ENCODE results near the gene LRCH1. TPM values are rescaled to one million over a fixed set of nuclear protein-coding genes. Genes with fewer than 3 reads are reported as not detected.

Gene LRCH1
- total and polyA plus RNA-seq, 10 of the 15 experiments (the other 5 are each of a cell fraction or from before 2014, with no cell fraction given), result 5.3 to 48.9 (median 14.4) TPM

DNA sequence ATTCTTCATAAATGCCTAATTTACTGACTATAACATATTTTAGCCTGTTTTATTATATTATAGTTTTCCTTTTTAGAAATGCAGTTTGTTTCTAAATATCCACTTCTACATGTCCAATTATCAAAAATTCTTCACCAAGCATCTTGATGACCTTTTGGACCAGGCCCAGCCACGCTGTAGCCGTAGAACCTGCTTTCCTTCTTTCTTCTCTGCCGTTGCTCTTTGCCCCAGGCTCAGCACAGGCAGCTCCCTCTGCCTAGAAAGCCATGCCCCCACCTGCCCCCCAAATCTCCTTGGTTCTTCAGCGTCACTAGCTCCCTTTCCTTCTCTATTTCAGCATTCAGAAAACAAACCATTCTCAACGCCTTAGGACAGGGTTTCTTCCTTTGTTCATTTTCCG, 178.6 kb downstream of the LRCH1 start:
- ATAC-seq (no peak), DNase-seq (ENCODE audit: low read depth, low spot score) (no peak), FAIRE-seq (no peak)
- no peak overlapping the region for H3K4me2 ChIP-seq (ENCODE audit: control insufficient read depth, insufficient read depth)
- intact Hi-C loops (cut with micrococcal nuclease; ENCODE audit: unreplicated experiment), result no loop called here
- RAD21 ChIA-PET (ENCODE audit: unreplicated experiment), result no interaction called here
- POLR2A ChIA-PET, result interaction anchor here (0.6 kb wide), 2 partner anchors 102 to 1264 kb away, joined by 3 to 4 read pairs; no protein-coding TSS in a partner anchor
- H2AFZ ChIP-seq (ENCODE audit: control insufficient read depth, low read depth, low read length), result no peak overlapping the region
- H4K20me1 ChIP-seq (ENCODE audit: control insufficient read depth, insufficient read depth), result no peaks in the 10 kb centered on the region
- no peak overlapping the region for H3K9ac ChIP-seq (ENCODE audit: control insufficient read depth, insufficient read depth, low read length)
- peaks cover 8 to 34% of the 10 kb centered on the region in 2 experiments for H3K36me3 ChIP-seq (ENCODE audit: control insufficient read depth in 2 of 2, insufficient read depth in 2 of 2, low read length in 1 of 2)
- SMC1A ChIA-PET (ENCODE audit: uncharacterized antibody, unreplicated experiment), result interaction anchor here (1.0 to 1.5 kb wide), 3 partner anchors 129 to 200 kb away, joined by 3 read pairs; no protein-coding TSS in a partner anchor
- no peaks in the 10 kb centered on the region for H3K4me1 ChIP-seq (ENCODE audit: control insufficient read depth, insufficient read depth, low read length)
- no TSS peak for BruUV-seq (replicated peaks)
- H3K4me3 ChIP-seq, result no peak overlapping the region
- CTCF ChIA-PET, result interaction anchor here (0.6 kb wide), 1 partner anchor 38 kb away, joined by 3 read pairs; no protein-coding TSS in a partner anchor
- WGBS (ENCODE audit: insufficient coverage, insufficient replicate concordance, low lambda C conversion rate, missing lambda C conversion rate), result 94% methylated on average over 6 of the region's 6 CpGs
- H3K79me2 ChIP-seq (ENCODE audit: control insufficient read depth, insufficient read depth, low read length), result no peaks in the 10 kb centered on the region
- no peaks in the 10 kb centered on the region for H3K9me3 ChIP-seq (replicated peaks; ENCODE audit: control insufficient read depth, insufficient read depth, low read length)
- H3K27me3 ChIP-seq (replicated peaks in 1 of 2; ENCODE audit: control insufficient read depth in 2 of 2, insufficient read depth in 2 of 2, low read length in 1 of 2), result no peaks in the 10 kb centered on the region
- no peak overlapping the region for H3K27ac ChIP-seq (ENCODE audit: control insufficient read depth, insufficient read depth)
- TF ChIP-seq, protein P1, sequence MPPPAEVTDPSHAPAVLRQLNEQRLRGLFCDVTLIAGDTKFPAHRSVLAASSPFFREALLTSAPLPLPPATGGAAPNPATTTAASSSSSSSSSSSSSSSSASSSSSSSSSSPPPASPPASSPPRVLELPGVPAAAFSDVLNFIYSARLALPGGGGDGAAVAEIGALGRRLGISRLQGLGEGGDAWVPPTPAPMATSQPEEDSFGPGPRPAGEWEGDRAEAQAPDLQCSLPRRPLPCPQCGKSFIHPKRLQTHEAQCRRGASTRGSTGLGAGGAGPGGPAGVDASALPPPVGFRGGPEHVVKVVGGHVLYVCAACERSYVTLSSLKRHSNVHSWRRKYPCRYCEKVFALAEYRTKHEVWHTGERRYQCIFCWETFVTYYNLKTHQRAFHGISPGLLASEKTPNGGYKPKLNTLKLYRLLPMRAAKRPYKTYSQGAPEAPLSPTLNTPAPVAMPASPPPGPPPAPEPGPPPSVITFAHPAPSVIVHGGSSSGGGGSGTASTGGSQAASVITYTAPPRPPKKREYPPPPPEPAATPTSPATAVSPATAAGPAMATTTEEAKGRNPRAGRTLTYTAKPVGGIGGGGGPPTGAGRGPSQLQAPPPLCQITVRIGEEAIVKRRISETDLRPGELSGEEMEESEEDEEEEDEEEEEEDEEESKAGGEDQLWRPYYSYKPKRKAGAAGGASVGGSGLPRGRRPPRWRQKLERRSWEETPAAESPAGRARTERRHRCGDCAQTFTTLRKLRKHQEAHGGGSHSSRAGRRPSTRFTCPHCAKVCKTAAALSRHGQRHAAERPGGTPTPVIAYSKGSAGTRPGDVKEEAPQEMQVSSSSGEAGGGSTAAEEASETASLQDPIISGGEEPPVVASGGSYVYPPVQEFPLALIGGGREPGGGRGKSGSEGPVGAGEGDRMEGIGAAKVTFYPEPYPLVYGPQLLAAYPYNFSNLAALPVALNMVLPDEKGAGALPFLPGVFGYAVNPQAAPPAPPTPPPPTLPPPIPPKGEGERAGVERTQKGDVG (CRISPR knock-in tag; IDR thresholded peaks at IDR 0.05), result no peak
- TF ChIP-seq, protein P2, sequence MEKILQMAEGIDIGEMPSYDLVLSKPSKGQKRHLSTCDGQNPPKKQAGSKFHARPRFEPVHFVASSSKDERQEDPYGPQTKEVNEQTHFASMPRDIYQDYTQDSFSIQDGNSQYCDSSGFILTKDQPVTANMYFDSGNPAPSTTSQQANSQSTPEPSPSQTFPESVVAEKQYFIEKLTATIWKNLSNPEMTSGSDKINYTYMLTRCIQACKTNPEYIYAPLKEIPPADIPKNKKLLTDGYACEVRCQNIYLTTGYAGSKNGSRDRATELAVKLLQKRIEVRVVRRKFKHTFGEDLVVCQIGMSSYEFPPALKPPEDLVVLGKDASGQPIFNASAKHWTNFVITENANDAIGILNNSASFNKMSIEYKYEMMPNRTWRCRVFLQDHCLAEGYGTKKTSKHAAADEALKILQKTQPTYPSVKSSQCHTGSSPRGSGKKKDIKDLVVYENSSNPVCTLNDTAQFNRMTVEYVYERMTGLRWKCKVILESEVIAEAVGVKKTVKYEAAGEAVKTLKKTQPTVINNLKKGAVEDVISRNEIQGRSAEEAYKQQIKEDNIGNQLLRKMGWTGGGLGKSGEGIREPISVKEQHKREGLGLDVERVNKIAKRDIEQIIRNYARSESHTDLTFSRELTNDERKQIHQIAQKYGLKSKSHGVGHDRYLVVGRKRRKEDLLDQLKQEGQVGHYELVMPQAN (conservative IDR thresholded peaks at IDR 0.05), result no peak
- no peak for TF ChIP-seq IRF4 (IDR thresholded peaks at IDR 0.05; ENCODE audit: low read depth, low read length)
- no peak for TF ChIP-seq RCOR1 (conservative IDR thresholded peaks at IDR 0.05; ENCODE audit: low read depth, low read length)
- TF ChIP-seq, protein P3, sequence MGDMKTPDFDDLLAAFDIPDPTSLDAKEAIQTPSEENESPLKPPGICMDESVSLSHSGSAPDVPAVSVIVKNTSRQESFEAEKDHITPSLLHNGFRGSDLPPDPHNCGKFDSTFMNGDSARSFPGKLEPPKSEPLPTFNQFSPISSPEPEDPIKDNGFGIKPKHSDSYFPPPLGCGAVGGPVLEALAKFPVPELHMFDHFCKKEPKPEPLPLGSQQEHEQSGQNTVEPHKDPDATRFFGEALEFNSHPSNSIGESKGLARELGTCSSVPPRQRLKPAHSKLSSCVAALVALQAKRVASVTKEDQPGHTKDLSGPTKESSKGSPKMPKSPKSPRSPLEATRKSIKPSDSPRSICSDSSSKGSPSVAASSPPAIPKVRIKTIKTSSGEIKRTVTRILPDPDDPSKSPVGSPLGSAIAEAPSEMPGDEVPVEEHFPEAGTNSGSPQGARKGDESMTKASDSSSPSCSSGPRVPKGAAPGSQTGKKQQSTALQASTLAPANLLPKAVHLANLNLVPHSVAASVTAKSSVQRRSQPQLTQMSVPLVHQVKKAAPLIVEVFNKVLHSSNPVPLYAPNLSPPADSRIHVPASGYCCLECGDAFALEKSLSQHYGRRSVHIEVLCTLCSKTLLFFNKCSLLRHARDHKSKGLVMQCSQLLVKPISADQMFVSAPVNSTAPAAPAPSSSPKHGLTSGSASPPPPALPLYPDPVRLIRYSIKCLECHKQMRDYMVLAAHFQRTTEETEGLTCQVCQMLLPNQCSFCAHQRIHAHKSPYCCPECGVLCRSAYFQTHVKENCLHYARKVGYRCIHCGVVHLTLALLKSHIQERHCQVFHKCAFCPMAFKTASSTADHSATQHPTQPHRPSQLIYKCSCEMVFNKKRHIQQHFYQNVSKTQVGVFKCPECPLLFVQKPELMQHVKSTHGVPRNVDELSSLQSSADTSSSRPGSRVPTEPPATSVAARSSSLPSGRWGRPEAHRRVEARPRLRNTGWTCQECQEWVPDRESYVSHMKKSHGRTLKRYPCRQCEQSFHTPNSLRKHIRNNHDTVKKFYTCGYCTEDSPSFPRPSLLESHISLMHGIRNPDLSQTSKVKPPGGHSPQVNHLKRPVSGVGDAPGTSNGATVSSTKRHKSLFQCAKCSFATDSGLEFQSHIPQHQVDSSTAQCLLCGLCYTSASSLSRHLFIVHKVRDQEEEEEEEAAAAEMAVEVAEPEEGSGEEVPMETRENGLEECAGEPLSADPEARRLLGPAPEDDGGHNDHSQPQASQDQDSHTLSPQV (IDR thresholded peaks at IDR 0.05), result no peak
- TF ChIP-seq ZSCAN29 (IDR thresholded peaks at IDR 0.05), result no peak
- TF ChIP-seq, protein P4, sequence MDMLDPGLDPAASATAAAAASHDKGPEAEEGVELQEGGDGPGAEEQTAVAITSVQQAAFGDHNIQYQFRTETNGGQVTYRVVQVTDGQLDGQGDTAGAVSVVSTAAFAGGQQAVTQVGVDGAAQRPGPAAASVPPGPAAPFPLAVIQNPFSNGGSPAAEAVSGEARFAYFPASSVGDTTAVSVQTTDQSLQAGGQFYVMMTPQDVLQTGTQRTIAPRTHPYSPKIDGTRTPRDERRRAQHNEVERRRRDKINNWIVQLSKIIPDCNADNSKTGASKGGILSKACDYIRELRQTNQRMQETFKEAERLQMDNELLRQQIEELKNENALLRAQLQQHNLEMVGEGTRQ (IDR thresholded peaks at IDR 0.05; ENCODE audit: borderline replicate concordance, low read depth, low read length), result no peak
- TF ChIP-seq MXI1 (IDR thresholded peaks at IDR 0.05; ENCODE audit: low read depth, low read length), result no peak
- TF ChIP-seq, protein P5, sequence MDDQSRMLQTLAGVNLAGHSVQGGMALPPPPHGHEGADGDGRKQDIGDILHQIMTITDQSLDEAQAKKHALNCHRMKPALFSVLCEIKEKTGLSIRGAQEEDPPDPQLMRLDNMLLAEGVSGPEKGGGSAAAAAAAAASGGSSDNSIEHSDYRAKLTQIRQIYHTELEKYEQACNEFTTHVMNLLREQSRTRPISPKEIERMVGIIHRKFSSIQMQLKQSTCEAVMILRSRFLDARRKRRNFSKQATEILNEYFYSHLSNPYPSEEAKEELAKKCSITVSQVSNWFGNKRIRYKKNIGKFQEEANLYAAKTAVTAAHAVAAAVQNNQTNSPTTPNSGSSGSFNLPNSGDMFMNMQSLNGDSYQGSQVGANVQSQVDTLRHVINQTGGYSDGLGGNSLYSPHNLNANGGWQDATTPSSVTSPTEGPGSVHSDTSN (IDR thresholded peaks at IDR 0.05; ENCODE audit: insufficient replicate concordance, low read depth, low read length), result no peak
- no peak for TF ChIP-seq SUZ12 (IDR thresholded peaks at IDR 0.05; ENCODE audit: unreplicated experiment)
- in situ Hi-C loops (cut with MboI), result no loop called here

Measured in GM12878 (cell line).